GM21423 (cell line): Measurements from ENCODE around the gene EVX2.

Experiments
- ATAC-seq: cut with Tn5 transposase; IDR thresholded peaks from one replicate; pipeline ENCODE4 v1.9.1; 2021; ENCODE audit warnings: mild to moderate bottlenecking, moderate library complexity; ENCODE audit not compliant: unreplicated experiment

The EVX2 gene

GRCh38 chr2:176122052-176122682, 38.4 kb upstream of the EVX2 start:
- ATAC-seq = no peak

- no peak for ATAC-seq
These were observed 37.7 kb upstream of the EVX2 start for GRCh38 chr2:176121190-176122051.

DNA sequence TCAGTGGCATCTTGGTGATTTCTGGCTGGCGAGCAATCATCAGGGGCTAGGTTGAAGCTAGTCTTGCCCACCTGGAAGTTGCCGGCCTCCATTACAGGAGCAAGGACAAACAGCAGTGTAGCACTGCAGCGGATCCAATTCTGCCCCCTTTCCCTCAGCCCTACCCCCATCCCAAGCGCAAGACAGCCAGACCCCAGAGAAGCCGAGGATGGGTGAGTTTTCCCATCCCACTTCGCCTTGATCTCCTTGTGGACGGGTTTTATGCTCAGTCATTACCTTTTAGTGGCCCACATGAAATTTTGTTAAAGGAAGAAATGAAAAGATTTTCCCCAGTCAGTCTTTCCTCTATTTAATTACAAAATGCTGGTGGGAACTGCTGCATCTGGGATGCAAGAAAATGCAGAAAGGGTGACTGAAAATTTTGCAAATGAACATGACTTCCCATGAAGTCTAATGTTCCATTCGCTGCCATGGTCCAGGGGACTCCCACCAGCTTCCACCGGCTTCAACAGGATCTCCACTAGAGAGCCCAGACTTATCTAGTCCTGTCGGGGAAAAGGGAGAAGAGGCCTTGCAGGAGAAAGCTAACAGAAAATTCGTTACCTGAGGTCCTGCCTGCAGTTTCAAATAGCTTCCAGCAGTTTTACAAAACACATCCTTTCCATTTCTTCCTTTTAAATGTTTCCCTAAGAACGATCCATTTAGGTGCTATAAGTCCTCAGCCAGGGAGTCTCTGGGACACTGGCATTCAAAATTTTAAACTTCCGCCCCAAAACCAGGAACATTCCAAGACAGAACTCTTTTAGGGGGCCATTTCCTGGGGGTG, 36.8 kb upstream of the EVX2 start:
- ATAC-seq = no peak

DNA sequence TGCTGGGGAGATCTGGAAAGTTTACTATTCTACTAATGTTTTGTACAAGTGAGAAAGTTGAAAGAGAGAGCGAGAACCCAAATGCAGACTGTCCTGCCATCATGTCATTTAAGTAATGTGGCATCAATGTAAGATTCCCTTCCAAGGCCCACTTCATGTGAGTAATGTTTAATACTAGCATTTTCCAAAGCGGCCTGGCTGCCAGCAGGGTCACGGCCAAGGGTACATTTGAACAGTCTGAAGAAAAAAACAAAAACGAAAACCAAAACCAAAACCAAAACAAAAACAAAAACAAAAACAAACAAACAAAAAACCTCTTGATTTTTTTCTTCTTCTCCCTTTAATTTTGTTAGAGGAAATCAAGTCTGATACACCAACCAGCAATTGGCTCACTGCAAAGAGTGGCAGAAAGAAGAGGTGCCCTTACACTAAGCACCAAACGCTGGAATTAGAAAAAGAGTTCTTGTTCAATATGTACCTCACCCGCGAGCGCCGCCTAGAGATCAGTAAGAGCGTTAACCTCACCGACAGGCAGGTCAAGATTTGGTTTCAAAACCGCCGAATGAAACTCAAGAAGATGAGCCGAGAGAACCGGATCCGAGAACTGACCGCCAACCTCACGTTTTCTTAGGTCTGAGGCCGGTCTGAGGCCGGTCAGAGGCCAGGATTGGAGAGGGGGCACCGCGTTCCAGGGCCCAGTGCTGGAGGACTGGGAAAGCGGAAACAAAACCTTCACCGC, 35.0 kb upstream of the EVX2 start:
- no peak for ATAC-seq

DNA sequence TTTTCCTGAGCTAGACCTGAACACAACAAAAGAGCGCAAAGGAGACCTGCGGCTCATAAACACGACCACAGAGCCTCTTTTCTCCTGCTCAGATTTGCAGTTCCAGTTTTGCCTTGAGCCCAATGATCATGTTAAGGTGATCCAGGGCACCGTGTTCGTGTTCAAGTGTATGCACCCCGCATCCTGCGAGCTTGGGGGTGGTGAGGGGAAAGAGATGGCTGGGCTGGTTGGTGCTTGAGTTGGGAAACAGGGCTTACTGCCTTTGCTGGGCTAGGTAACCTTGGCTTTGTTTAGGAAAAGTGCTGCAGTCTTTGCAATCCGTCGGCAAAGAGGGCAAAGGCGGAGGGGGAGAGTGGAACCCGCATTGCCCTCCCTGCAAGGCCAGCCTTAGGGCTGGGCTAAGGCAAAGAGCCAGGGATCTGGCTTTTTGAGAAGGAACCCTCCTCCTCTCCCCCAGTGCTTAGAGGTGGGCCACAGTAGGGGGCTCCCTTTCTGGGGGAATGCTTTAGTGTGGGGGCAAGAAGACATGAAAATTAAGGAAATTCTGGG, 34.1 kb upstream of the EVX2 start:
- ATAC-seq = no peak

GRCh38 chr2:176117162-176117822, 33.5 kb upstream of the EVX2 start:
- ATAC-seq = no peak

DNA sequence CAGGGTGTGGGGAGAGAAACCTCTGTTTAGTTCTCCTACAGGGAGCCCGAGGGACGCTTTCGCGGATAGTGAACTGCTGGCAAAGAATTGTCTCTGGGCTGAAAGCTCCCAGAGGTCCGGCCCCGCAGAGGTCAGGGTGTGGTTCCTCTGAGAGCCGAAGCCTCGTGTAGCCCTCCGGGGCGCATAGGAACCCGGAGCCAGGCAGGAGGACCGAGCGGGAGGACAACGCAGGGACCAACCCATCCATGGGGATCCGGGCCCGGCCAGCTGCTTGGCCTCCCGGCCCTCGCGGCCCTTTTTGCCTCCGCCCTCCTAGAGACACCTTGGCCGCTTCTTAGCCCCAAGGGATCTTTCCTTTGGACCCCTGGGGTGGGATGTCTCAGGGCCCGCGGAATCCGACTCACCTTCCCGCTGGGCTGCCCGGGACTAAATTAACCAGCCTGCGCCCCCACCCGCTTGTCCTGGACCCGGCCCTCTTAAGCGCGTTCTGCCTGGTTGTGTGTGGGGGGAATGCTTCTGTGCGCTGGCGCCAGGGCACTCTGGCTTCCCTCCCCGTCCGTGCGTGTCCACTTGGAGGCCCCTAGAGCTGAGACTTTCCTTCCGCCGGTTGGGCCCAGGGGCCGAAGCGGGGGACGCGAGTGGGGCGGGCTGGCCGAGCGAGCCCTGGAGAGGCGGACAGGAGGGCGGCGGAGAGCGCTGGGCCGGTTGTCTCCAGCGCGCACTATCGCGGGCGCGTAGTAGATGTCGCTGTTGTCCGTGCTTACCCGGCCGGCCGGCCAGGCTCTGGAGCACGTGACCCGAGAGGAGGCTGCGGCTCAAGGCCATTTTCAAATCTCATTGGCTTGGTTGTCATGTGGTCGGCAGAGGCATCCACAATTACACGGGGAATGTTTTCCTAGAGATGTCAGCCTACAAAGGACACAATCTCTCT, 32.4 kb upstream of the EVX2 start, which contains the start of gene HOXD10:
HOXD10 (plus strand) TSS at position 896 of the 931 bp plus-strand sequence. CDS start 56 bp downstream, outside the sequence.
- ATAC-seq = no peak

- no peak for ATAC-seq
These were observed 31.3 kb upstream of the EVX2 start for GRCh38 chr2:176114930-176115625.

GRCh38 chr2:176114120-176114929, 30.6 kb upstream of the EVX2 start:
- no peak for ATAC-seq

GRCh38 chr2:176112375-176113302, 28.9 kb upstream of the EVX2 start:
- ATAC-seq = no peak

DNA sequence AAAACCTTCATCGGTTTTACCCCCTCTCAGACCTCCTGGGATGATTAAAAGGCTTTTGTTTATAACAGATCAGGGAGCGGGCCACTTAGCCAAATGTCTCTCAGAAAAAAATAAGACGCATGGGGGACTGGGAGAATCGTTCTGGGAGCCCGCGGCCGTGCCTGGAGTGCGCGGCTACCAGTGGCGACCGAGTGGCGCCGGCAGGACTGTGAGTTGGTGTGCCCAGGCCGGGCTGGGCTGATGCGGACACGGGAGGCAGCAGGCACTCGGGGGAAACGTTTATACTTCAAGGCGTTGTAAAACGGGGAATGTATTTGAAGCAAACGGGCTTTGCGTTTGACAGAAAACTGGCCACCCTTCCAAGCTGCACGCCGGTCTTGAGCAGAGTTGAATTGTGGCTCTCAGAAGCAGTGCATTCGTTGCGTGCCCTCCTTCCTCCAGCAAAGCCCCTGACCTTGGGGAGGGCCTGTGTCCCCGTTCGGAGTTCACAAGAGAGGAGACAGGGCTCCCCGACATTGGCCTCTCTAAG, 28.1 kb upstream of the EVX2 start:
- ATAC-seq = no peak

- ATAC-seq = no peak
These were observed 27.5 kb upstream of the EVX2 start for GRCh38 chr2:176111309-176111663.

- ATAC-seq = no peak
These were observed 26.9 kb upstream of the EVX2 start for GRCh38 chr2:176110415-176111308.

DNA sequence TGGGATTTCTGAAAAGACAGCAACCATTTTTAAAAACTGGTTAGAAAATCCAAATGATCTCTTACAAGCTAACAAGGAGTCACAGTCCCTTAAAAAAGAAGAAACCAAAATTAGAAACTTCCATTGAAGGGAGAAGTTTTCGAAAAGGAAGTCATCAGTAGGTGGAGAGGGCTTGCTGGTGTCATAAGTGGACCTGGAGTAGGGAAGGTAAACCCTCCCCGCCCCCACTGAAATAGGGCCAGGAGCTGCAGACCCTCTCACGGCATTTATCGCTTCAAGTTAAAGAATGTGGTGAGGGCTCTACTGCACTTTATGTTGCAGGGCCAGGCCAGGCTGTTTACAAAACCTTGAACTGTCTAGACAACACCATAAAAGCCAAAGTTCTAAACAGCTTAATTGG, 26.2 kb upstream of the EVX2 start:
- no peak for ATAC-seq
